HepG2 (cell line): ENCODE data around the gene ABHD17A. TPM values are rescaled to one million over a fixed set of nuclear protein-coding genes. Genes with fewer than 3 reads are reported as not detected.
A peak's percentile ranks its signal among the peaks of the same experiment; 100 is the strongest.

ENCODE experiments used
- DRAP1 ChIP-seq: IDR thresholded peaks from 2 replicates; pipeline ENCODE4 v1.6.1; 2016; ENCODE audit warnings: missing genetic modification reagents, missing compliant biosample characterization
- HDAC6 ChIP-seq: fragments of 200-600 bp; sonication (generic); IDR thresholded peaks from 2 replicates; pipeline ENCODE4 v1.7.0; 2017; ENCODE audit warnings: mild to moderate bottlenecking, antibody characterized with exemption, low read length, low read depth
- HNF4G ChIP-seq, 2 experiments: sonication (generic) in 1 of 2; formaldehyde crosslinking in 1 of 2; IDR thresholded peaks; 2 replicates each; pipeline versions ENCODE4 v1.4.0 to v1.6.1; 2011 to 2020; ENCODE audit warnings: borderline replicate concordance in 2 of 2, low read depth in 2 of 2, mild to moderate bottlenecking in 2 of 2, low read length in 1 of 2, missing genetic modification reagents in 1 of 2, moderate library complexity in 1 of 2
- MAFG ChIP-seq: sonication (generic); formaldehyde crosslinking; IDR thresholded peaks from 2 replicates; pipeline ENCODE4 v1.5.1; 2020; ENCODE audit warnings: mild to moderate bottlenecking, missing genetic modification reagents
- MED8 ChIP-seq: sonication (generic); formaldehyde crosslinking; IDR thresholded peaks from 2 replicates; pipeline ENCODE4 v1.8.1; 2023; ENCODE audit warnings: mild to moderate bottlenecking, missing genetic modification reagents; ENCODE audit not compliant: insufficient replicate concordance
- NONO ChIP-seq, 2 experiments: fragments of 450-650 bp in 1 of 2; sonication (generic) in 1 of 2; formaldehyde crosslinking in 1 of 2; IDR thresholded peaks in 1 of 2; conservative IDR thresholded peaks in 1 of 2; 2 replicates each; pipeline versions ENCODE4 v1.6.1 to v1.8.0; 2017 to 2022; ENCODE audit warnings: mild to moderate bottlenecking in 1 of 2, missing genetic modification reagents in 1 of 2, moderate library complexity in 1 of 2
- RORA ChIP-seq: sonication (generic); formaldehyde crosslinking; IDR thresholded peaks from 2 replicates; pipeline ENCODE4 v1.5.0; 2020; ENCODE audit warnings: mild to moderate bottlenecking, missing genetic modification reagents, moderate library complexity
- SALL1 ChIP-seq: sonication (generic); formaldehyde crosslinking; IDR thresholded peaks from 2 replicates; pipeline ENCODE4 v1.8.0; 2022; ENCODE audit warnings: mild to moderate bottlenecking, missing genetic modification reagents
- ZNF138 ChIP-seq: sonication (generic); formaldehyde crosslinking; IDR thresholded peaks from 2 replicates; pipeline ENCODE4 v1.5.0; 2020; ENCODE audit warnings: mild to moderate bottlenecking, low read depth, missing genetic modification reagents
- ZNF207 ChIP-seq: fragments of 450-650 bp; IDR thresholded peaks from 2 replicates; pipeline ENCODE4 v1.6.1; 2016; ENCODE audit warnings: antibody characterized with exemption, borderline replicate concordance
- ZNF329 ChIP-seq: sonication (generic); formaldehyde crosslinking; IDR thresholded peaks from 2 replicates; pipeline ENCODE4 v1.9.0; 2021; ENCODE audit warnings: low read depth, mild to moderate bottlenecking, missing genetic modification reagents
- ZNF382 ChIP-seq: sonication (generic); formaldehyde crosslinking; IDR thresholded peaks from 2 replicates; pipeline ENCODE4 v1.5.0; 2020; ENCODE audit warnings: missing genetic modification reagents, mild to moderate bottlenecking, borderline replicate concordance
- ZNF414 ChIP-seq: sonication (generic); formaldehyde crosslinking; IDR thresholded peaks from 2 replicates; pipeline ENCODE4 v1.5.0; 2020; ENCODE audit warnings: missing genetic modification reagents
- ZNF431 ChIP-seq: sonication (generic); formaldehyde crosslinking; IDR thresholded peaks from 2 replicates; pipeline ENCODE4 v1.9.0; 2022; ENCODE audit warnings: missing genetic modification reagents, low read depth, mild to moderate bottlenecking, borderline replicate concordance
- ZNF530 ChIP-seq: sonication (generic); formaldehyde crosslinking; IDR thresholded peaks from 2 replicates; pipeline ENCODE4 v1.5.0; 2020; ENCODE audit warnings: low read depth, mild to moderate bottlenecking, missing genetic modification reagents
- ZNF687 ChIP-seq: sonication (generic); formaldehyde crosslinking; IDR thresholded peaks from 2 replicates; pipeline ENCODE4 v1.5.1; 2020; ENCODE audit warnings: mild to moderate bottlenecking, missing genetic modification reagents, moderate library complexity
- ZNF776 ChIP-seq: sonication (generic); formaldehyde crosslinking; IDR thresholded peaks from 2 replicates; pipeline ENCODE4 v1.4.0; 2020; ENCODE audit warnings: mild to moderate bottlenecking, missing genetic modification reagents
- ZNF800 ChIP-seq: sonication (generic); formaldehyde crosslinking; IDR thresholded peaks from 2 replicates; pipeline ENCODE4 v1.4.0; 2020; ENCODE audit warnings: missing genetic modification reagents
- ZNF891 ChIP-seq: sonication (generic); formaldehyde crosslinking; IDR thresholded peaks from 2 replicates; pipeline ENCODE4 v1.5.0; 2020; ENCODE audit warnings: mild to moderate bottlenecking, missing genetic modification reagents
- polyA plus RNA-seq, 8 experiments: library from polyadenylated mRNA; depleted of rRNA in 3 of 8; stranded (reverse) in 7 of 8; unstranded in 1 of 8; fragments of >200 nt; fragmentation: Illumina TruSeq in 4 of 8; extraction: Trizol in 4 of 8; gene quantifications; 2 replicates each; pipeline versions ENCODE4 v1.2.1 to v1.2.3, GENCODE V29; 2011 to 2016; ENCODE audit warnings: low read depth in 4 of 8, missing spikeins in 1 of 8, mixed read lengths in 1 of 8; ENCODE audit not compliant: insufficient read depth in 1 of 8
- total RNA-seq, 5 experiments: library from RNA; depleted of rRNA; stranded (reverse); fragments of >200 nt; fragmentation: Illumina TruSeq; extraction: Trizol; gene quantifications; 2 replicates each; pipeline ENCODE4 v1.2.3, GENCODE V29; 2016; ENCODE audit warnings: low read depth in 1 of 5

The ABHD17A gene
- total and polyA plus RNA-seq, 2 of the 13 experiments (the other 11 are each of a cell fraction or from before 2014, with no cell fraction given), result 27.7 to 40.8 TPM

- TF ChIP-seq MED8 (CRISPR knock-in tag) (no peak), ZNF431 (no peak), ZNF382 (no peak), ZNF207 (no peak), ZNF800 (0 out of 2 replicates have a peak, but pooled peaks have one; percentile 76), NONO (IDR thresholded peaks at IDR 0.05) (no peak), NONO (CRISPR knock-in tag; conservative IDR thresholded peaks at IDR 0.05) (peak; percentile 95), ZNF329 (CRISPR knock-in tag) (no peak), SALL1 (peak; percentile 85; the same call in 1 of the 2 replicates), DRAP1 (CRISPR knock-in tag) (peak; percentile 66), HDAC6 (no peak), RORA (CRISPR knock-in tag) (no peak), ZNF138 (CRISPR knock-in tag) (no peak), ZNF891 (CRISPR knock-in tag) (0 out of 2 replicates have a peak, but pooled peaks have one; percentile 68), MAFG (CRISPR knock-in tag) (no peak), HNF4G (IDR thresholded peaks at IDR 0.05; ENCODE audit: borderline replicate concordance, low read depth, low read length) (no peak), HNF4G (CRISPR knock-in tag; IDR thresholded peaks at IDR 0.05; ENCODE audit: borderline replicate concordance, low read depth) (no peak), ZNF776 (peak; percentile 74; the same call in 1 of the 2 replicates), ZNF687 (peak; percentile 96), ZNF414 (CRISPR knock-in tag) (peak; percentile 98), ZNF530 (CRISPR knock-in tag) (no peak)
Measured at GRCh38 chr19:1875646-1876495, 9.4 kb downstream of the ABHD17A start (continued).
